ENCODE results near the gene CHSY3. TPM values are rescaled to one million over a fixed set of nuclear protein-coding genes. Genes with fewer than 3 reads are reported as not detected.

CHSY3 gene
- polyA plus RNA-seq, 3 donors: not detected

DNA sequence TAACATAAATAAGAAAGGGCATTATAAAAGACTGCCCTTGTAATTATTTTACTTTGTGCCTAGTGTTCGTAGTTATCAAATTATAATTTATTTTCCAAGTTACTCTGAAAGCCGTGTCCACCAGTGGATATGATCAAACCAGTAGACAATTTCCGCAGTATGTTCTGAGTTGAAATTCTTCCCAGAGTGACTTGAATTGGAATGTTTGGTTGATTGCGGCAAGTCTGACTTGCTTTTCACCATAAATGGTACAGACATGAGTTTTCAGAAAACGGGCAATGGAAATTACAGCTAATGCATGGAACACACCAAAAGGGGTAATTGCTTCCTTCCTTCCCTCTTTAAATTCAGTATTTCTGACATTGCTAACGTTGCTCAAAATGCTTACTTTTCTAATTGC lies 56.6 kb downstream of the CHSY3 start:
- WGBS (ENCODE audit: insufficient coverage): 100% methylated on average over 1 of the region's 6 CpGs
- Mint-ChIP-seq H3K27ac (no peak overlapping the region), H3K36me3 (no peaks in the 10 kb centered on the region), H3K27me3 (ENCODE audit: low read depth in 3 of 3) (no peaks in the 10 kb centered on the region), H3K4me3 (no peak overlapping the region), H3K4me1 (no peaks in the 10 kb centered on the region), H3K9me3 (peaks cover 0 to 5% (median 2%) of the 10 kb centered on the region in 7 donors)
- Histone ChIP-seq H3K4me3 (replicated peaks in 1 of 3; ENCODE audit: low read depth in 2 of 3, low read length in 3 of 3) (no peak overlapping the region), H3K27ac (ENCODE audit: low read depth in 1 of 2, low read length in 2 of 2) (no peak overlapping the region), H3K79me2 (ENCODE audit: insufficient read depth, low read length) (no peaks in the 10 kb centered on the region), H3K4me1 (ENCODE audit: control insufficient read depth in 1 of 2, insufficient read depth in 2 of 2, low read length in 2 of 2) (no peaks in the 10 kb centered on the region), H3K9me3 (replicated peaks in 1 of 2; ENCODE audit: control insufficient read depth in 1 of 2, insufficient read depth in 1 of 2, low read length in 2 of 2) (no peaks in the 10 kb centered on the region), H3K27me3 (ENCODE audit: control insufficient read depth in 2 of 2, insufficient read depth in 2 of 2, low read length in 2 of 2) (no peaks in the 10 kb centered on the region), H3K36me3 (replicated peaks in 1 of 2; ENCODE audit: control insufficient read depth in 1 of 2, insufficient read depth in 2 of 2, low read length in 2 of 2) (no peaks in the 10 kb centered on the region), H3K9ac (ENCODE audit: insufficient read depth, low read length, poor library complexity, severe bottlenecking) (no peak overlapping the region), H3K4me2 (replicated peaks; ENCODE audit: extremely low read depth, low read length, poor library complexity, severe bottlenecking) (no peak overlapping the region), H4K20me1 (ENCODE audit: insufficient read depth, low read length) (no peaks in the 10 kb centered on the region), H2AFZ (ENCODE audit: insufficient read depth, low read depth, low read length, poor library complexity, severe bottlenecking) (no peak overlapping the region)
- TF ChIP-seq CTCF (IDR thresholded peaks at IDR 0.05): no peak
- no peak for DNase-seq
- intact Hi-C loops (cut with micrococcal nuclease): no loop called here

GRCh38 chr5:129962506-129962905 lies 58.2 kb downstream of the CHSY3 start:
- H3K36me3 ChIP-seq (replicated peaks in 1 of 2; ENCODE audit: control insufficient read depth in 1 of 2, insufficient read depth in 2 of 2, low read length in 2 of 2): no peaks in the 10 kb centered on the region
- H3K4me1 Mint-ChIP-seq: no peaks in the 10 kb centered on the region

More at GRCh38 chr5:129962506-129962905, 58.2 kb downstream of the CHSY3 start:
- Histone ChIP-seq H3K9me3 (replicated peaks in 1 of 2; ENCODE audit: control insufficient read depth in 1 of 2, insufficient read depth in 1 of 2, low read length in 2 of 2) (no peaks in the 10 kb centered on the region), H3K27ac (ENCODE audit: low read depth in 1 of 2, low read length in 2 of 2) (no peak overlapping the region), H4K20me1 (ENCODE audit: insufficient read depth, low read length) (no peaks in the 10 kb centered on the region), H2AFZ (ENCODE audit: insufficient read depth, low read depth, low read length, poor library complexity, severe bottlenecking) (no peak overlapping the region), H3K27me3 (ENCODE audit: control insufficient read depth in 2 of 2, insufficient read depth in 2 of 2, low read length in 2 of 2) (no peaks in the 10 kb centered on the region), H3K4me2 (replicated peaks; ENCODE audit: extremely low read depth, low read length, poor library complexity, severe bottlenecking) (no peak overlapping the region), H3K4me3 (replicated peaks in 1 of 3; ENCODE audit: low read depth in 2 of 3, low read length in 3 of 3) (no peak overlapping the region), H3K79me2 (ENCODE audit: insufficient read depth, low read length) (no peaks in the 10 kb centered on the region), H3K9ac (ENCODE audit: insufficient read depth, low read length, poor library complexity, severe bottlenecking) (no peak overlapping the region), H3K4me1 (ENCODE audit: control insufficient read depth in 1 of 2, insufficient read depth in 2 of 2, low read length in 2 of 2) (no peaks in the 10 kb centered on the region)
- intact Hi-C loops (cut with micrococcal nuclease): no loop called here
- no peak for TF ChIP-seq CTCF (IDR thresholded peaks at IDR 0.05)
- DNase-seq: no peak
- Mint-ChIP-seq H3K9me3 (peaks cover 0 to 5% (median 1%) of the 10 kb centered on the region in 7 donors), H3K36me3 (no peaks in the 10 kb centered on the region), H3K4me3 (no peak overlapping the region), H3K27ac (no peak overlapping the region), H3K27me3 (ENCODE audit: low read depth in 3 of 3) (no peaks in the 10 kb centered on the region)
- WGBS (ENCODE audit: insufficient coverage): 100% methylated on average over 1 of the region's 1 CpG
